Mucosa of gallbladder (tissue), 1 donor: ENCODE results near the gene CBLL2. TPM values are rescaled to one million over a fixed set of nuclear protein-coding genes. Genes with fewer than 3 reads are reported as not detected.

Experiments
- total RNA-seq: library from RNA; stranded (reverse); gene quantifications from one replicate; pipeline ENCODE4 v1.2.1, GENCODE V29; 2021
- donor health status: DM: no; HTN: no; CAD: no.

Gene CBLL2
- total RNA-seq, 1 donor from 2014 or later, result not detected

Other genes starting within 250 kb of the CBLL2 start
- gene PHEX, start 240.6 kb upstream of the CBLL2 start, total RNA-seq, result 1.1 TPM